ENCODE results near the gene TMEM126A. TPM values are rescaled to one million over a fixed set of nuclear protein-coding genes. Genes with fewer than 3 reads are reported as not detected.
A peak's percentile ranks its signal among the peaks of the same experiment; 100 is the strongest.

Gene TMEM126A
- total RNA-seq, 1 donor = 34.4 TPM

- H3K4me1 ChIP-seq (ENCODE audit: insufficient read depth, low read length) = peaks cover 17% of the 10 kb centered on the region
- H3K27me3 ChIP-seq (ENCODE audit: insufficient read depth, low read length) = no peaks in the 10 kb centered on the region
- peak; percentile 57 for TF ChIP-seq CTCF (IDR thresholded peaks at IDR 0.05; ENCODE audit: extremely low read depth, low read depth, low read length)
- peak overlapping the region; percentile 40 for H3K27ac ChIP-seq (ENCODE audit: low read depth, low read length)
- no peak overlapping the region for H3K4me2 ChIP-seq (ENCODE audit: insufficient read depth, low read length)
- H4K20me1 ChIP-seq (ENCODE audit: insufficient read depth, low read length) = no peaks in the 10 kb centered on the region
- no peaks in the 10 kb centered on the region for H3K9me3 ChIP-seq (ENCODE audit: low read depth, low read length)
- H3K36me3 ChIP-seq (ENCODE audit: insufficient read depth, low read length) = no peaks in the 10 kb centered on the region
- no peak overlapping the region for H3K4me3 ChIP-seq (ENCODE audit: insufficient read depth, low read length)
- no peaks in the 10 kb centered on the region for H3K79me2 ChIP-seq (ENCODE audit: insufficient read depth, low read length)
- H2AFZ ChIP-seq (ENCODE audit: low read length) = no peak overlapping the region
- DNase-seq (ENCODE audit: insufficient read length, low spot score, missing footprints) = peak; percentile 44
Measured at GRCh38 chr11:85694385-85694980, 46.7 kb downstream of the TMEM126A start.

GRCh38 chr11:85695546-85695945, 47.8 kb downstream of the TMEM126A start:
- no peak for DNase-seq (ENCODE audit: insufficient read length, low spot score, missing footprints)
- Histone ChIP-seq H3K4me2 (ENCODE audit: insufficient read depth, low read length) (no peak overlapping the region), H3K27me3 (ENCODE audit: insufficient read depth, low read length) (no peaks in the 10 kb centered on the region), H3K27ac (ENCODE audit: low read depth, low read length) (peak overlapping the region; percentile 40), H3K79me2 (ENCODE audit: insufficient read depth, low read length) (no peaks in the 10 kb centered on the region), H3K4me3 (ENCODE audit: insufficient read depth, low read length) (no peak overlapping the region), H4K20me1 (ENCODE audit: insufficient read depth, low read length) (no peaks in the 10 kb centered on the region), H3K9me3 (ENCODE audit: low read depth, low read length) (no peaks in the 10 kb centered on the region), H3K4me1 (ENCODE audit: insufficient read depth, low read length) (peaks cover 17% of the 10 kb centered on the region), H3K36me3 (ENCODE audit: insufficient read depth, low read length) (no peaks in the 10 kb centered on the region), H2AFZ (ENCODE audit: low read length) (no peak overlapping the region)
- no peak for TF ChIP-seq CTCF (IDR thresholded peaks at IDR 0.05; ENCODE audit: extremely low read depth, low read depth, low read length)

- H3K4me1 ChIP-seq (ENCODE audit: insufficient read depth, low read length) = peaks cover 17% of the 10 kb centered on the region
- no peak for TF ChIP-seq CTCF (IDR thresholded peaks at IDR 0.05; ENCODE audit: extremely low read depth, low read depth, low read length)
- H3K4me2 ChIP-seq (ENCODE audit: insufficient read depth, low read length) = no peak overlapping the region
- H3K36me3 ChIP-seq (ENCODE audit: insufficient read depth, low read length) = no peaks in the 10 kb centered on the region
- no peaks in the 10 kb centered on the region for H3K9me3 ChIP-seq (ENCODE audit: low read depth, low read length)
- no peaks in the 10 kb centered on the region for H4K20me1 ChIP-seq (ENCODE audit: insufficient read depth, low read length)
- no peak overlapping the region for H3K27ac ChIP-seq (ENCODE audit: low read depth, low read length)
- no peaks in the 10 kb centered on the region for H3K27me3 ChIP-seq (ENCODE audit: insufficient read depth, low read length)
- no peaks in the 10 kb centered on the region for H3K79me2 ChIP-seq (ENCODE audit: insufficient read depth, low read length)
- DNase-seq (ENCODE audit: insufficient read length, low spot score, missing footprints) = no peak
- H2AFZ ChIP-seq (ENCODE audit: low read length) = no peak overlapping the region
- no peak overlapping the region for H3K4me3 ChIP-seq (ENCODE audit: insufficient read depth, low read length)
Measured at GRCh38 chr11:85697747-85698146, 50.0 kb downstream of the TMEM126A start.

- H3K27me3 ChIP-seq (ENCODE audit: insufficient read depth, low read length) = no peaks in the 10 kb centered on the region
- H2AFZ ChIP-seq (ENCODE audit: low read length) = no peak overlapping the region
- H3K36me3 ChIP-seq (ENCODE audit: insufficient read depth, low read length) = no peaks in the 10 kb centered on the region
- no peak for TF ChIP-seq CTCF (IDR thresholded peaks at IDR 0.05; ENCODE audit: extremely low read depth, low read depth, low read length)
- H3K4me1 ChIP-seq (ENCODE audit: insufficient read depth, low read length) = peaks cover 17% of the 10 kb centered on the region
- H4K20me1 ChIP-seq (ENCODE audit: insufficient read depth, low read length) = no peaks in the 10 kb centered on the region
- no peak for DNase-seq (ENCODE audit: insufficient read length, low spot score, missing footprints)
- no peaks in the 10 kb centered on the region for H3K9me3 ChIP-seq (ENCODE audit: low read depth, low read length)
- H3K4me2 ChIP-seq (ENCODE audit: insufficient read depth, low read length) = no peak overlapping the region
- no peaks in the 10 kb centered on the region for H3K79me2 ChIP-seq (ENCODE audit: insufficient read depth, low read length)
- H3K27ac ChIP-seq (ENCODE audit: low read depth, low read length) = no peak overlapping the region
- no peak overlapping the region for H3K4me3 ChIP-seq (ENCODE audit: insufficient read depth, low read length)
Measured at GRCh38 chr11:85698195-85698594, 50.4 kb downstream of the TMEM126A start.

All from osteoblast (primary cell).